ENCODE results near the gene JDP2. TPM values are rescaled to one million over a fixed set of nuclear protein-coding genes. Genes with fewer than 3 reads are reported as not detected.

Gene JDP2
- total and polyA plus RNA-seq, 8 donors: 6.6 to 25.8 (median 11.3) TPM

DNA sequence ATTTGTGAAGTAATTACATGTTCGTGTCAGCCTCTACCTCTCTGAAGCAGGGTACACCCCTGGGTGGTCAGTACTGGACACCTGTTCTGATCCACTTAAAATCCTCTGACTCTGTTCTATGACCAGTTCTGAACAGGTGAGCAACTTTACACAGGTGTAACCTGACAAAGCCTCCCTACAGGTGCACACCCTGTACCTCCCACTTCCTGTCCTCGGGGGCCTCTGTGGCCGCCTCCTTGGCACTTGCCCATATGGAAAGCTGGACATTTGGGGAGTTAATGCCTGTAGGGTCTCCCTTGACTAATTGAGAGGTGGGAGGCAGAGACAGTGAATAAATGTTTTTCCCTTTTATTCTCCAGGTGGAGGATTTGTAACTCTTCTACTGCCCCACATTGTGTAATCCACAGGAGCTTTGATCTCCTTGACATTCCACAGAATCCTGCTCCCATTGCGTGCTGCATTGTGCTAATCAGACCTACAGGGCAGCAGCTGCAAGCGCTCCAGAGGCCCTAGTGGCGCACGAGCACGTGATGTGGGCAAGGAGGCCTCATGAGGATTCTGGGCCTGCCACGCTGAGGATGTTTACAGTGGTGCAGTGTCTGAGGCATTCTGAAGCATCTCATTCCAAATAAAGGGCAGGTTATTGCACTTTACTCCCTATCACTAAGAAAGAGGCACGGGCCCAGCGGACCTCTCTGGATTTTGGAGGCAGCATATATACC, 48.6 kb downstream of the JDP2 start:
- intact Hi-C loops (cut with DNase I): no loop called here
- ATAC-seq: peak in 1 of 4 donors; percentile 36
- FAIRE-seq: no peak

DNA sequence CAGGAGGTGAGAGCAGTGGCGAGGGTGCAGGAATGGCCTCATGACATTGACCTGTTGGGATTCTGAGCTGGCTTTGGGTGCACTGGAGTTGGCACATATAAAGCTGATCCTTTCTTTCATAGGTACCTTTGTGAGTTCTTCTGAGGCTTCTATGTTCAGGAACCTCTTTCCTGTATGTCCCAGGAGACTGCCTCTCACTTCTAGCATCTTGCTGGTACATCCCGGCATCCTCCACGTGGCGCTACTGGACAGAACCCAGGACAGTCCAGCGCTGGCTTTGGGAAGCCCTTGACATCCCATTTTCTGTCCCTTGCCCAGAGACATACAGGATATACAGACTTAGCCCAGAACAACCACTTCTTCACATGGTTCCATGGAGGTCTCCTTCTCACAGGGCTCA, 50.1 kb downstream of the JDP2 start:
- no peaks in the 10 kb centered on the region for H3K27me3 ChIP-seq
- H3K36me3 ChIP-seq: no peaks in the 10 kb centered on the region
- intact Hi-C loops (cut with DNase I): no loop called here
- WGBS, 2 donors: 88 to 100% methylated on average over 5 of the region's 5 CpGs
- DNase-seq (no peak), ATAC-seq (no peak), FAIRE-seq (no peak)
- H3K4me3 ChIP-seq: no peak overlapping the region
- H3K9me3 ChIP-seq: no peaks in the 10 kb centered on the region
- H3K4me1 ChIP-seq: no peaks in the 10 kb centered on the region
- TF ChIP-seq, protein P1, sequence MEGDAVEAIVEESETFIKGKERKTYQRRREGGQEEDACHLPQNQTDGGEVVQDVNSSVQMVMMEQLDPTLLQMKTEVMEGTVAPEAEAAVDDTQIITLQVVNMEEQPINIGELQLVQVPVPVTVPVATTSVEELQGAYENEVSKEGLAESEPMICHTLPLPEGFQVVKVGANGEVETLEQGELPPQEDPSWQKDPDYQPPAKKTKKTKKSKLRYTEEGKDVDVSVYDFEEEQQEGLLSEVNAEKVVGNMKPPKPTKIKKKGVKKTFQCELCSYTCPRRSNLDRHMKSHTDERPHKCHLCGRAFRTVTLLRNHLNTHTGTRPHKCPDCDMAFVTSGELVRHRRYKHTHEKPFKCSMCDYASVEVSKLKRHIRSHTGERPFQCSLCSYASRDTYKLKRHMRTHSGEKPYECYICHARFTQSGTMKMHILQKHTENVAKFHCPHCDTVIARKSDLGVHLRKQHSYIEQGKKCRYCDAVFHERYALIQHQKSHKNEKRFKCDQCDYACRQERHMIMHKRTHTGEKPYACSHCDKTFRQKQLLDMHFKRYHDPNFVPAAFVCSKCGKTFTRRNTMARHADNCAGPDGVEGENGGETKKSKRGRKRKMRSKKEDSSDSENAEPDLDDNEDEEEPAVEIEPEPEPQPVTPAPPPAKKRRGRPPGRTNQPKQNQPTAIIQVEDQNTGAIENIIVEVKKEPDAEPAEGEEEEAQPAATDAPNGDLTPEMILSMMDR (IDR thresholded peaks at IDR 0.05): no peak
- no peak overlapping the region for H3K27ac ChIP-seq

More for the DNA sequence above, 48.6 kb downstream of the JDP2 start:
- Histone ChIP-seq H3K36me3 (peaks cover 0 to 7% (median 0%) of the 10 kb centered on the region in 3 donors), H3K27ac (no peak overlapping the region), H3K4me1 (no peaks in the 10 kb centered on the region), H3K4me3 (no peak overlapping the region), H3K9me3 (no peaks in the 10 kb centered on the region), H3K27me3 (no peaks in the 10 kb centered on the region)
- TF ChIP-seq, protein P1 (IDR thresholded peaks at IDR 0.05): no peak
- DNase-seq: no peak
- 87 to 89% methylated on average over 11 of the region's 11 CpGs for WGBS, 2 donors

DNA sequence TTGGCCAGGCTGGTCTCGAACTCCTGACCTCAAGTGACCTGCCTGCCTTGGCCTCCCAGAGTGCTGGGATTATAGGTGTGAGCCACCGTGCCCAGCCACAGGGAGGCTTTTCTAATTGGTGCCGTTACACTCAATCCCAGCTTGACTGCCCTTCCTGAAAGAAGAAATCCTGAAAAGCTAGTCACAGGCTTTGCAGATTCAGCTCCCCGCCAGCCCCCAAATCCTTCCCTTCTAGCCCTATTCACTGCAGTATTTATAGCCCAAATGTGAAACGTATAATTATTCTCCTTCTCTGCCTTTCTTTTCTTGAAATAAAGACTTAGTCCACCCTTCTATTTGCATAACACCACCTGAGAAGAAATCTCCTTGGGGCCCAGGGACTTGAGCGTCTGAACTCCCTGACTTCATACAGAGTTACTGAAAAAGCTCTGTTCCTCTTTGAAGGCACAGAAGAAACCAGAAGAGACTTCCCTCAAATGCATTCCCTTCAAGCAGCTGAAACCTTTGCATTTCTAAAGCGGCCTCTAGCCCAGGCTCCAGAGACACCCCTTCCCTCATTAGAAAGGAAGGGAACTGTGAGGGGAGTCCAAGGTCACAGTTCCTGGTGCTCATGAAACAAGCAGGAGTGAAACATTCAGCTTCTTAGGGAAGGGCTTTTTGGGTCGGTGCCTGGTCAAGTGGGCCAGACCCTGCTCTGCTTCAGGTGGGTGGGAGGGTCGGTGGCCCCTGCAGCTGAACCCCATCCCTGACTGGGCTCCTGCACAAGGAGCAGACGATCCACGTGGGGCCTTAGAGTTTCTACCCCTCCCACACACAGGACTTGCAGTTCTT, 52.2 kb downstream of the JDP2 start:
- Histone ChIP-seq H3K36me3 (no peaks in the 10 kb centered on the region), H3K4me3 (no peak overlapping the region), H3K27me3 (no peaks in the 10 kb centered on the region), H3K4me1 (no peaks in the 10 kb centered on the region), H3K27ac (no peak overlapping the region), H3K9me3 (no peaks in the 10 kb centered on the region)
- no peak for FAIRE-seq
- WGBS, 2 donors: 54% methylated on average over 11 of the region's 11 CpGs
- DNase-seq: no peak
- TF ChIP-seq, protein P1 (IDR thresholded peaks at IDR 0.05): no peak
- ATAC-seq: no peak
- intact Hi-C loops (cut with DNase I): loop anchor here in 2 of 3 donors (5.0 to 10.0 kb wide), 2 partner anchors 168 to 175 kb away; no protein-coding TSS in a partner anchor

DNA sequence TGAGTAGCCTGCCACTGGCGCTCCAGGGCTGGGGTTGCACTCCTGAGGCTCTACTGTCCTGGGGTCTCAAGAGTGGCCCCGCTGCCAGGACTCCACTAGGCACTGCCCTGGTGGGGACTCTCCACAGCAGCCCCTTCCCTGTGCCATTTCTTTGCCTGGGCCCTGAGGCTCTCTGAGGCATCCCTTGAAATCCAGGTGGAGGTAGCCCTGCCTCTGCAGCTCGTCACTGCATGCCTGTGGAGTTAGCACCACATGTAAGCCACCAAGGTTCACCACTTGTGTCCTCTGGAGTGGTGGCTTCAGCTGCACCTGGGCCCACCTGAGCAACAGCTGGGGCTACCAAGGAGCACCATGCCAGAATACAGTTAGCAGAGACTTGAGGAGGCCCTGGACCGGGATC, 54.5 kb downstream of the JDP2 start:
- TF ChIP-seq, protein P1 (IDR thresholded peaks at IDR 0.05): no peak
- FAIRE-seq: no peak
- no peaks in the 10 kb centered on the region for H3K4me1 ChIP-seq
- ATAC-seq: no peak
- 95 to 97% methylated on average over 4 of the region's 4 CpGs for WGBS, 2 donors
- H3K36me3 ChIP-seq: no peaks in the 10 kb centered on the region
- DNase-seq: no peak
- no peak overlapping the region for H3K27ac ChIP-seq
- intact Hi-C loops (cut with DNase I): loop anchor here in 2 of 3 donors (5.0 to 10.0 kb wide), 2 partner anchors 170 to 178 kb away; no protein-coding TSS in a partner anchor
- no peaks in the 10 kb centered on the region for H3K9me3 ChIP-seq
- H3K4me3 ChIP-seq: no peak overlapping the region
- no peaks in the 10 kb centered on the region for H3K27me3 ChIP-seq
